Thyroid gland (tissue), 4 donors: ENCODE results near the gene GRAMD1B.

Experiments used
- CTCF ChIP-seq, 6 experiments: fragments of 200-600 bp in 3 of 6; fragments of 450-650 bp in 3 of 6; sonication (generic) in 3 of 6; IDR thresholded peaks; one replicate each; pipeline ENCODE4 v1.5.1; 2016 to 2019; ENCODE audit warnings: antibody characterized with exemption in 6 of 6, mild to moderate bottlenecking in 2 of 6, inconsistent platforms in 1 of 6, moderate library complexity in 1 of 6
- POLR2A ChIP-seq, 2 donors: fragments of 450-650 bp; IDR thresholded peaks; one replicate each; pipeline ENCODE4 v1.6.1; 2017; ENCODE audit warnings: antibody characterized with exemption in 2 of 2, mild to moderate bottlenecking in 2 of 2, moderate library complexity in 1 of 2

GRCh38 chr11:123544631-123545375, 114.7 kb downstream of the GRAMD1B start:
- TF ChIP-seq CTCF (IDR thresholded peaks at IDR 0.05): no peak
- TF ChIP-seq POLR2A (IDR thresholded peaks at IDR 0.05): no peak
